Measurements from ENCODE around the gene BTNL3. TPM values are rescaled to one million over a fixed set of nuclear protein-coding genes. Genes with fewer than 3 reads are reported as not detected.

The BTNL3 gene
- total RNA-seq, 1 experiment from 2014 or later, result not detected

DNA sequence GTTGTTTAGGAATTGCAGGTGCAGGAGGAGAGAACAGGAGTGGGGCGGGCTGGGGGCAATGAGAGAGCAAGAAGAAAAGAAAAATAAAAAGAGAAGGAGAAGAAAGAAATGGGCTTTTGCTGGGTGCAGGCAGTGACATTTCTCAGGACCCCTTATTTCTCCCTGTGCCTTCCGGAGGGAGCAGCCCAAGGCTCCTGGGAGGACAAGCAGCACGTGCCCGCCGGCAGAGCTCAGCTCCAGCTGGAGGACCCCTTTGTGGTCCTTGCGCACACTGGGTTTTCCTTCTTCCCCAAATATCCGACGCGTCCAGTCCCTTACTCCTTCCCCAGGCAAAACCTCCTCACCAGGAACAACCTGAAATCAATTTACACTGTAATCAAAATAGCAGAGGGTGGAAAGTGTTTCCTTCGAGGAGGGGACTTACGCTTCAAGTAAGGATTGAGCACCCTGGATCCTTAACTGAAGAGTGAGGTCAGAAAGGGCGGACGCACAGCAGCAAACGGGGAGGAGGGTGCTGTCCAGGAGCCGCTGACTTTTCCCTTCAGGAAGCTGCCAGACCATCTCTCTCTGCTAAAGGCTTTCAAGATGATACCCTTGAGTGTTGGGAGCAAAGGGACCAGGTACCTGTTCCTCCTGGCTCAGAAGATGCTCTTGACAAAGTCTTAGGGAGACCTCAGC, 53.5 kb downstream of the BTNL3 start:
- no TSS peak for BruUV-seq (replicated peaks)
- CTCF ChIA-PET, result no interaction called here
- DNase-seq (ENCODE audit: low spot score), result no peak

GRCh38 chr5:181042722-181043121, 54.1 kb downstream of the BTNL3 start:
- TF ChIP-seq CTCF (conservative IDR thresholded peaks at IDR 0.05; ENCODE audit: low read depth, low read length) (no peak), EZH2 (IDR thresholded peaks at IDR 0.05; ENCODE audit: borderline replicate concordance, low read depth, low read length, poor library complexity, severe bottlenecking) (no peak)
- H3K4me1 ChIP-seq (ENCODE audit: insufficient read depth, low read length, poor library complexity, severe bottlenecking), result no peaks in the 10 kb centered on the region
- ChIA-PET POLR2A (ENCODE audit: low non-redundant PET) (no interaction called here), CTCF (no interaction called here)
- H3K27me3 ChIP-seq (replicated peaks; ENCODE audit: insufficient read depth, low read depth, low read length, poor library complexity), result peaks cover 63% of the 10 kb centered on the region
- no peaks in the 10 kb centered on the region for H3K36me3 ChIP-seq (ENCODE audit: insufficient read depth, low read length, poor library complexity, severe bottlenecking)
- no peak for DNase-seq (ENCODE audit: low spot score)
- intact Hi-C loops (cut with micrococcal nuclease; ENCODE audit: unreplicated experiment), result no loop called here
- no peak overlapping the region for H3K27ac ChIP-seq (ENCODE audit: low read depth, low read length, poor library complexity, severe bottlenecking)
- H3K9me3 ChIP-seq (ENCODE audit: low read depth, low read length, poor library complexity, severe bottlenecking), result no peaks in the 10 kb centered on the region
- no TSS peak for BruUV-seq (replicated peaks)
- no peak overlapping the region for H3K4me3 ChIP-seq (ENCODE audit: low read depth, low read length, poor library complexity, severe bottlenecking)

More for the DNA sequence above, 53.5 kb downstream of the BTNL3 start:
- Histone ChIP-seq H3K36me3 (ENCODE audit: insufficient read depth, low read length, poor library complexity, severe bottlenecking) (no peaks in the 10 kb centered on the region), H3K9me3 (ENCODE audit: low read depth, low read length, poor library complexity, severe bottlenecking) (no peaks in the 10 kb centered on the region), H3K4me3 (ENCODE audit: low read depth, low read length, poor library complexity, severe bottlenecking) (no peak overlapping the region), H3K27me3 (replicated peaks; ENCODE audit: insufficient read depth, low read depth, low read length, poor library complexity) (peaks cover 58% of the 10 kb centered on the region), H3K4me1 (ENCODE audit: insufficient read depth, low read length, poor library complexity, severe bottlenecking) (no peaks in the 10 kb centered on the region), H3K27ac (ENCODE audit: low read depth, low read length, poor library complexity, severe bottlenecking) (no peak overlapping the region)
- TF ChIP-seq CTCF (conservative IDR thresholded peaks at IDR 0.05; ENCODE audit: low read depth, low read length) (no peak), EZH2 (IDR thresholded peaks at IDR 0.05; ENCODE audit: borderline replicate concordance, low read depth, low read length, poor library complexity, severe bottlenecking) (no peak)
- POLR2A ChIA-PET (ENCODE audit: low non-redundant PET), result no interaction called here
- intact Hi-C loops (cut with micrococcal nuclease; ENCODE audit: unreplicated experiment), result no loop called here

- H3K27me3 ChIP-seq (replicated peaks; ENCODE audit: insufficient read depth, low read depth, low read length, poor library complexity), result peaks cover 71% of the 10 kb centered on the region
- TF ChIP-seq CTCF (conservative IDR thresholded peaks at IDR 0.05; ENCODE audit: low read depth, low read length) (no peak), EZH2 (IDR thresholded peaks at IDR 0.05; ENCODE audit: borderline replicate concordance, low read depth, low read length, poor library complexity, severe bottlenecking) (no peak)
- no peaks in the 10 kb centered on the region for H3K4me1 ChIP-seq (ENCODE audit: insufficient read depth, low read length, poor library complexity, severe bottlenecking)
- CTCF ChIA-PET, result no interaction called here
- no peaks in the 10 kb centered on the region for H3K36me3 ChIP-seq (ENCODE audit: insufficient read depth, low read length, poor library complexity, severe bottlenecking)
- BruUV-seq (replicated peaks), result no TSS peak
- DNase-seq (ENCODE audit: low spot score), result no peak
- no peak overlapping the region for H3K4me3 ChIP-seq (ENCODE audit: low read depth, low read length, poor library complexity, severe bottlenecking)
- no peaks in the 10 kb centered on the region for H3K9me3 ChIP-seq (ENCODE audit: low read depth, low read length, poor library complexity, severe bottlenecking)
- POLR2A ChIA-PET (ENCODE audit: low non-redundant PET), result no interaction called here
- intact Hi-C loops (cut with micrococcal nuclease; ENCODE audit: unreplicated experiment), result no loop called here
- no peak overlapping the region for H3K27ac ChIP-seq (ENCODE audit: low read depth, low read length, poor library complexity, severe bottlenecking)
Measured at GRCh38 chr5:181043285-181044092, 54.8 kb downstream of the BTNL3 start.

Measured in A673 (cell line).